GM12878 (cell line): ENCODE results near the gene ANAPC4. TPM values are rescaled to one million over a fixed set of nuclear protein-coding genes. Genes with fewer than 3 reads are reported as not detected.

ENCODE experiments used
- ATAC-seq: fragments of 200-7000 bp; cut with Tn5 transposase; 3 replicates; pipeline ENCODE4 v1.9.1; 2020; ENCODE audit warnings: mild to moderate bottlenecking, moderate library complexity
- BruUV-seq: library from RNA; stranded (reverse); fragments of 400-500 nt; replicated peaks from 2 replicates; lab custom pipeline; 2021; lab: Mats Ljungman, UMichigan
- CTCF ChIA-PET: fragments of 300-600 bp; sonication (Branson Sonifier 250); formaldehyde crosslinking; extraction: SDS; loops from one replicate; lab custom pipeline; 2021; ENCODE audit warnings: inconsistent platforms; lab: Yijun Ruan, JAX
- POLR2A ChIA-PET: fragments of 350-600 bp; formaldehyde crosslinking; extraction: SDS; loops from one replicate; lab custom pipeline; 2021; ENCODE audit warnings: inconsistent platforms; lab: Charles Lee
- RAD21 ChIA-PET: fragments of 300-600 bp; sonication (Branson Sonifier 250); formaldehyde crosslinking; loops from one replicate; lab custom pipeline; 2023; ENCODE audit warnings: antibody characterized with exemption; ENCODE audit not compliant: unreplicated experiment; lab: Charles Lee
- SMC1A ChIA-PET: fragments of 300-600 bp; sonication (Branson Sonifier 250); formaldehyde crosslinking; loops from one replicate; lab custom pipeline; 2023; ENCODE audit not compliant: unreplicated experiment, uncharacterized antibody; lab: Charles Lee
- DNase-seq: peaks from one replicate; pipeline ENCODE4 v3.0.0-alpha.2; 2011; ENCODE audit warnings: low read depth, low spot score
- FAIRE-seq: peaks from 3 replicates; lab custom pipeline; 2011; peaks lifted over from hg19 to GRCh38; lab: Jason Lieb, UNC
- H2AFZ ChIP-seq: 2 replicates; pipeline ENCODE4 v1.6.0; 2011; ENCODE audit warnings: low read depth, low read length, control low read depth; ENCODE audit not compliant: control insufficient read depth
- H3K27ac ChIP-seq: 2 replicates; pipeline ENCODE4 v1.5.1; 2011; ENCODE audit warnings: control low read depth; ENCODE audit not compliant: control insufficient read depth, insufficient read depth
- H3K27me3 ChIP-seq, 2 experiments: replicated peaks in 1 of 2; 2 replicates each; pipeline versions ENCODE4 v1.6.0 to v1.6.1; 2011; ENCODE audit warnings: low read length in 1 of 2; ENCODE audit not compliant: control insufficient read depth in 2 of 2, insufficient read depth in 2 of 2
- H3K36me3 ChIP-seq, 2 experiments: 2 replicates each; pipeline ENCODE4 v1.5.1; 2011; ENCODE audit warnings: low read length in 1 of 2; ENCODE audit not compliant: control insufficient read depth in 2 of 2, insufficient read depth in 2 of 2
- H3K4me1 ChIP-seq: 2 replicates; pipeline ENCODE4 v1.6.1; 2011; ENCODE audit warnings: mild to moderate bottlenecking, low read length, moderate library complexity, mixed read lengths; ENCODE audit not compliant: control insufficient read depth, insufficient read depth
- H3K4me2 ChIP-seq: 2 replicates; pipeline ENCODE4 v1.6.0; 2011; ENCODE audit warnings: control low read depth; ENCODE audit not compliant: control insufficient read depth, insufficient read depth
- H3K4me3 ChIP-seq: fragments of 200-600 bp; sonication (generic); 2 replicates; pipeline ENCODE4 v1.5.1; 2016
- H3K79me2 ChIP-seq: 2 replicates; pipeline ENCODE4 v1.6.0; 2011; ENCODE audit warnings: low read length; ENCODE audit not compliant: control insufficient read depth, insufficient read depth
- H3K9ac ChIP-seq: 2 replicates; pipeline ENCODE4 v1.8.0; 2011; ENCODE audit warnings: low read length, control low read depth, mixed read lengths; ENCODE audit not compliant: control insufficient read depth, insufficient read depth
- H3K9me3 ChIP-seq: replicated peaks from 3 replicates; pipeline ENCODE4 v1.5.1; 2011; ENCODE audit warnings: mild to moderate bottlenecking, low read length; ENCODE audit not compliant: control insufficient read depth, insufficient read depth
- H4K20me1 ChIP-seq: 2 replicates; pipeline ENCODE4 v1.6.0; 2011; ENCODE audit not compliant: control insufficient read depth, insufficient read depth
- JUND ChIP-seq: IDR thresholded peaks from 2 replicates; pipeline ENCODE4 v1.6.1; 2012; ENCODE audit warnings: low read depth, mild to moderate bottlenecking, low read length, improper control_type of control experiment, moderate library complexity
- RAD51 ChIP-seq: fragments of 450-650 bp; IDR thresholded peaks from 2 replicates; pipeline ENCODE4 v1.6.1; 2016; ENCODE audit warnings: moderate library complexity, mild to moderate bottlenecking, inconsistent platforms
- WGBS: methylation state at CpG from one replicate; pipeline ENCODE4 v1.1.6; 2016; ENCODE audit warnings: low lambda C conversion rate; ENCODE audit not compliant: insufficient replicate concordance, insufficient coverage; ENCODE audit errors: missing lambda C conversion rate; 5-methylcytosine and 5-hydroxymethylcytosine counted together
- in situ Hi-C: fragments of 300-500 bp; cut with MboI; formaldehyde crosslinking; loops from 9 replicates; pipeline ENCODE4 v1.14.3; 2018; ENCODE audit warnings: mixed read lengths
- intact Hi-C: fragments of 100-400 bp; cut with micrococcal nuclease; formaldehyde crosslinking; loops from one replicate; pipeline ENCODE4 v1.14.2; 2022; ENCODE audit not compliant: unreplicated experiment
- polyA plus RNA-seq, 11 experiments: library from polyadenylated mRNA; depleted of rRNA in 4 of 11; unstranded in 6 of 11; stranded (reverse) in 5 of 11; fragments of >200 nt; fragmentation: Nextera tagmentation in 4 of 11; fragmentation: Illumina TruSeq in 1 of 11; extraction: Ambion mirVana in 4 of 11; extraction: Trizol in 1 of 11; gene quantifications; 1 replicate in 1 of 11; 2 replicates in 10 of 11; pipeline versions ENCODE4 v1.2.1 to v1.2.3, GENCODE V29; 2011 to 2016; ENCODE audit warnings: inconsistent platforms in 2 of 11, missing spikeins in 2 of 11, low read depth in 1 of 11
- total RNA-seq, 4 experiments: library from RNA; depleted of rRNA in 3 of 4; stranded (reverse); fragments of >200 nt in 3 of 4; fragmentation: Illumina TruSeq in 1 of 4; extraction: Trizol in 1 of 4; gene quantifications; 2 replicates each; pipeline versions ENCODE4 v1.2.1 to v1.2.3, GENCODE V29; 2013 to 2021

Gene ANAPC4
- total and polyA plus RNA-seq, 10 of the 15 experiments (the other 5 are each of a cell fraction or from before 2014, with no cell fraction given) = 16.3 to 50.2 (median 29.9) TPM

- ATAC-seq (no peak), FAIRE-seq (no peak), DNase-seq (no peak)
- H3K4me3 ChIP-seq = no peak overlapping the region
- no peaks in the 10 kb centered on the region for H3K79me2 ChIP-seq
- SMC1A ChIA-PET = no interaction called here
- no peak overlapping the region for H3K4me2 ChIP-seq
- H3K9ac ChIP-seq = no peak overlapping the region
- no peaks in the 10 kb centered on the region for H3K4me1 ChIP-seq
- H3K36me3 ChIP-seq = no peaks in the 10 kb centered on the region
- TF ChIP-seq RAD51 (no peak), JUND (no peak)
- no peaks in the 10 kb centered on the region for H4K20me1 ChIP-seq
- RAD21 ChIA-PET = no interaction called here
- in situ Hi-C loops = no loop called here
- intact Hi-C loops = no loop called here
- CTCF ChIA-PET = no interaction called here
- POLR2A ChIA-PET = no interaction called here
- no peaks in the 10 kb centered on the region for H3K9me3 ChIP-seq
- H3K27me3 ChIP-seq = no peaks in the 10 kb centered on the region
- no TSS peak for BruUV-seq
- H2AFZ ChIP-seq = no peak overlapping the region
- 39% methylated on average over 5 of the region's 5 CpGs for WGBS
- no peak overlapping the region for H3K27ac ChIP-seq
These were observed 90.8 kb downstream of the ANAPC4 start for GRCh38 chr4:25467843-25468242.

Other genes with a start within 250 kb of the ANAPC4 start
- gene SEPSECS, start 216.8 kb upstream of the ANAPC4 start, total RNA-seq (2014; rRNA removed) = 7.4 and 7.6 TPM in 2 replicates
- gene SEPSECS, start 216.8 kb upstream of the ANAPC4 start, total RNA-seq (2014; rRNA removed; fragmentation: Illumina TruSeq; extraction: Trizol) = 7.1 and 7.8 TPM in 2 replicates
- 7.1 and 7.2 TPM in 2 replicates for gene SEPSECS, start 216.8 kb upstream of the ANAPC4 start, total RNA-seq (2021)
- 15.8 and 20.8 TPM in 2 replicates for gene SEPSECS, start 216.8 kb upstream of the ANAPC4 start, polyA plus RNA-seq (2011; rRNA removed)
- gene SEPSECS, start 216.8 kb upstream of the ANAPC4 start, polyA plus RNA-seq (2014; fragmentation: Illumina TruSeq; extraction: Trizol) = 5.8 and 6.6 TPM in 2 replicates
- 1 to 10 TPM; 2.8 to 2.9 TPM for gene SEPSECS, start 216.8 kb upstream of the ANAPC4 start, polyA plus RNA-seq (2014; fragmentation: Nextera tagmentation; extraction: Ambion mirVana)
- 5.1 and 5.5 TPM in 2 replicates for gene SEPSECS, start 216.8 kb upstream of the ANAPC4 start, polyA plus RNA-seq (2014; rRNA removed)
- 1 to 10 TPM; 8.1 to 8.6 TPM for gene SEPSECS, start 216.8 kb upstream of the ANAPC4 start, polyA plus RNA-seq (2016; fragmentation: Nextera tagmentation; extraction: Ambion mirVana)
- 46.0 and 57.8 TPM in 2 replicates for gene PI4K2B, start 143.2 kb upstream of the ANAPC4 start, total RNA-seq (2014; rRNA removed)
- gene PI4K2B, start 143.2 kb upstream of the ANAPC4 start, total RNA-seq (2014; rRNA removed; fragmentation: Illumina TruSeq; extraction: Trizol) = 52.0 and 52.5 TPM in 2 replicates
- gene PI4K2B, start 143.2 kb upstream of the ANAPC4 start, total RNA-seq (2021) = 41.2 and 44.9 TPM in 2 replicates
- 37.5 and 72.8 TPM in 2 replicates for gene PI4K2B, start 143.2 kb upstream of the ANAPC4 start, polyA plus RNA-seq (2011; rRNA removed)
- 40.1 and 58.6 TPM in 2 replicates for gene PI4K2B, start 143.2 kb upstream of the ANAPC4 start, polyA plus RNA-seq (2014; fragmentation: Illumina TruSeq; extraction: Trizol)
- gene PI4K2B, start 143.2 kb upstream of the ANAPC4 start, polyA plus RNA-seq (2014; fragmentation: Nextera tagmentation; extraction: Ambion mirVana) = 10 to 100 TPM; 12.9 to 18.2 TPM
- 28.0 and 32.6 TPM in 2 replicates for gene PI4K2B, start 143.2 kb upstream of the ANAPC4 start, polyA plus RNA-seq (2014; rRNA removed)
- 10 to 100 TPM; 50.0 to 55.3 TPM for gene PI4K2B, start 143.2 kb upstream of the ANAPC4 start, polyA plus RNA-seq (2016; fragmentation: Nextera tagmentation; extraction: Ambion mirVana)
- gene ZCCHC4, start 64.5 kb upstream of the ANAPC4 start, total RNA-seq (2014; rRNA removed) = 13.2 and 15.1 TPM in 2 replicates
- 12.9 and 13.7 TPM in 2 replicates for gene ZCCHC4, start 64.5 kb upstream of the ANAPC4 start, total RNA-seq (2014; rRNA removed; fragmentation: Illumina TruSeq; extraction: Trizol)
- 9.7 and 10.5 TPM in 2 replicates for gene ZCCHC4, start 64.5 kb upstream of the ANAPC4 start, total RNA-seq (2021)
- gene ZCCHC4, start 64.5 kb upstream of the ANAPC4 start, polyA plus RNA-seq (2011; rRNA removed) = 15.6 and 22.0 TPM in 2 replicates
- 12.4 and 14.3 TPM in 2 replicates for gene ZCCHC4, start 64.5 kb upstream of the ANAPC4 start, polyA plus RNA-seq (2014; fragmentation: Illumina TruSeq; extraction: Trizol)
- gene ZCCHC4, start 64.5 kb upstream of the ANAPC4 start, polyA plus RNA-seq (2014; fragmentation: Nextera tagmentation; extraction: Ambion mirVana) = 1 to 10 TPM; 3.2 to 4.5 TPM
- gene ZCCHC4, start 64.5 kb upstream of the ANAPC4 start, polyA plus RNA-seq (2014; rRNA removed) = 9.6 and 11.7 TPM in 2 replicates
- 10 to 100 TPM; 13.5 to 17.7 TPM for gene ZCCHC4, start 64.5 kb upstream of the ANAPC4 start, polyA plus RNA-seq (2016; fragmentation: Nextera tagmentation; extraction: Ambion mirVana)